BJ (cell line): ENCODE data around the gene TEC. TPM values are rescaled to one million over a fixed set of nuclear protein-coding genes. Genes with fewer than 3 reads are reported as not detected.

Experiments used
- CTCF ChIA-PET: fragments of 350-600 bp; formaldehyde crosslinking; extraction: SDS; loops from one replicate; lab custom pipeline; 2021; ENCODE audit warnings: antibody characterized with exemption, inconsistent platforms; lab: Yijun Ruan, JAX
- POLR2A ChIA-PET: fragments of 300-600 bp; sonication (Branson Sonifier 250); formaldehyde crosslinking; extraction: SDS; loops from one replicate; lab custom pipeline; 2021; ENCODE audit warnings: antibody characterized with exemption; lab: Charles Lee
- DNase-seq: peaks from one replicate; pipeline ENCODE4 v3.0.0-alpha.2; 2011; ENCODE audit warnings: low read depth
- H3K27me3 ChIP-seq: 2 replicates; pipeline ENCODE4 v1.6.0; 2011; ENCODE audit warnings: low read length; ENCODE audit not compliant: control insufficient read depth, insufficient read depth
- H3K36me3 ChIP-seq: 2 replicates; pipeline ENCODE4 v1.5.1; 2011; ENCODE audit warnings: low read length; ENCODE audit not compliant: control insufficient read depth, insufficient read depth
- H3K4me3 ChIP-seq: 2 replicates; pipeline ENCODE4 v1.5.1; 2011; ENCODE audit warnings: low read depth, mild to moderate bottlenecking, control low read depth, low read length
- CTCF ChIP-seq: IDR thresholded peaks from 2 replicates; pipeline ENCODE4 v1.5.1; 2011; ENCODE audit warnings: low read depth, mild to moderate bottlenecking, control low read depth, inconsistent platforms, low read length, moderate library complexity; ENCODE audit not compliant: insufficient read depth
- polyA plus RNA-seq: library from polyadenylated mRNA; depleted of rRNA; stranded (reverse); fragments of >200 nt; gene quantifications from 2 replicates; pipeline ENCODE4 v1.2.3, GENCODE V29; 2011

The TEC gene
- polyA plus RNA-seq, 1 experiment = 0.20 TPM

- Histone ChIP-seq H3K36me3 (no peaks in the 10 kb centered on the region), H3K4me3 (no peak overlapping the region), H3K27me3 (no peaks in the 10 kb centered on the region)
- ChIA-PET POLR2A (no interaction called here), CTCF (interaction anchor here (1.0 to 2.1 kb wide), 4 partner anchors 15 to 87 kb away, joined by 3 to 8 read pairs (median 5); no protein-coding TSS in a partner anchor)
- DNase-seq = no peak
- TF ChIP-seq CTCF = no peak
Observed at GRCh38 chr4:48124870-48125269, 144.8 kb downstream of the TEC start.

GRCh38 chr4:48122756-48123155 is 146.9 kb downstream of the TEC start:
- ChIA-PET POLR2A (no interaction called here), CTCF (interaction anchor here (0.5 kb wide), 1 partner anchor 24 kb away, joined by 3 read pairs; no protein-coding TSS in a partner anchor)
- Histone ChIP-seq H3K27me3 (no peaks in the 10 kb centered on the region), H3K36me3 (no peaks in the 10 kb centered on the region), H3K4me3 (no peak overlapping the region)
- DNase-seq = no peak
- TF ChIP-seq CTCF = no peak

GRCh38 chr4:48121180-48121579 is 148.5 kb downstream of the TEC start:
- no peak overlapping the region for H3K4me3 ChIP-seq
- DNase-seq = no peak
- no peak for TF ChIP-seq CTCF
- no peaks in the 10 kb centered on the region for H3K27me3 ChIP-seq
- CTCF ChIA-PET = no interaction called here
- H3K36me3 ChIP-seq = no peaks in the 10 kb centered on the region
- POLR2A ChIA-PET = no interaction called here

GRCh38 chr4:48120132-48120531 is 149.5 kb downstream of the TEC start:
- Histone ChIP-seq H3K27me3 (no peaks in the 10 kb centered on the region), H3K4me3 (no peak overlapping the region), H3K36me3 (no peaks in the 10 kb centered on the region)
- ChIA-PET CTCF (no interaction called here), POLR2A (no interaction called here)
- no peak for TF ChIP-seq CTCF
- DNase-seq = no peak

- ChIA-PET CTCF (no interaction called here), POLR2A (no interaction called here)
- no peaks in the 10 kb centered on the region for H3K27me3 ChIP-seq
- H3K4me3 ChIP-seq = no peak overlapping the region
- no peak for TF ChIP-seq CTCF
- no peaks in the 10 kb centered on the region for H3K36me3 ChIP-seq
- no peak for DNase-seq
Observed at GRCh38 chr4:48119646-48120045, 150.0 kb downstream of the TEC start.
